T-helper 2 cell treated with Interferon-gamma antibody and Interleukin-4, amounts not matched to agents 100 ng/mL and 5 ng/mL, for 36 hours (primary cell): Measurements from ENCODE around the gene MACIR. TPM values are rescaled to one million over a fixed set of nuclear protein-coding genes. Genes with fewer than 3 reads are reported as not detected.
"Not testable (repeated sequence)": the region's sequence is repeated elsewhere in the genome, so short reads cannot be mapped to it uniquely, and the experiment has no call there.

ENCODE experiments used
- intact Hi-C: fragments of 100-400 bp; cut with micrococcal nuclease; formaldehyde crosslinking; loops from one replicate; pipeline ENCODE4 v1.15.1; 2023
- total RNA-seq: library from RNA; stranded (reverse); gene quantifications from 2 replicates; pipeline ENCODE4 v1.2.3, GENCODE V29; 2022

The MACIR gene
- total RNA-seq: 7.2 and 8.3 TPM in 2 replicates

DNA sequence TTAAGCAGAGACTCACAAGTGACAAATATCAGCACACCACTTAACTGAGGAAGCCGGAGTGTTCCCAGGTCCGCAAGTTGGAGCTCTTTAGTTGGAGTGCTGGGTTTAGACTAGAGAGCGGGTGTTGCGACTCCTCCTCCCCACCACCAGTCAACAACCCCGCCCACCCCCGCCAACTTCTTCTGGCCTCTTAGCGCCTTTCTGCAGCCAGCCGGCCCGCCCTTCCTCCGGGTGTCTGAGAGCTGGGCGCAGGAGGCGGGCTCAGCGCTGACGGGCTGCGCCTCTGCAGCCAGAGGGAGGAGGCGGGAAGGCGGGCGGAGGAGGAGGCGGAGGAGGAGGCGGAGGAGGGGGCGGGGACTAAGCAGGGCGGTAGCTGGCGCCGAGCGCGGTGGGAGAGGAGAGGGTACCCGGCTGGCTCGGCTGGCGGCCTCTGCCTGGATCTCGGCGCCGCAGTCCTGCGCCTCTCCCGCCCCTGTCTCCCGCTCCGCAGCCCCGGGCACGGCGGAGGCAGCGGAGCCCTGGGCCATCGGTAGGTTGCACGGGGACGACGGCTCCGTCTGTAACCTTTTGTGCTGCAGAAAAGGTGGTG lies at the start of gene MACIR:
MACIR (plus strand) TSS at position 396 of the 589 bp plus-strand sequence. CDS start 17,157 bp downstream, outside the sequence.
- intact Hi-C loops: loop anchor here (1.0 to 2.0 kb wide), 4 partner anchors 46 to 504 kb away; partner anchors contain the start of genes GIN1, PAM and PPIP5K2

GRCh38 chr5:103209065-103209464 lies 49.5 kb upstream of the MACIR start:
- intact Hi-C loops: no loop called here

GRCh38 chr5:103210952-103211351 lies 47.6 kb upstream of the MACIR start:
- intact Hi-C loops: loop anchor here (5.0 kb wide), 1 partner anchor 89 kb away; the partner anchor contains the start of genes GIN1 and PPIP5K2

GRCh38 chr5:103211576-103212561 lies 46.7 kb upstream of the MACIR start:
- intact Hi-C loops: loop anchor here (2.0 to 5.0 kb wide), 3 partner anchors 23 to 90 kb away; partner anchors contain the start of genes GIN1, MACIR and PPIP5K2

DNA sequence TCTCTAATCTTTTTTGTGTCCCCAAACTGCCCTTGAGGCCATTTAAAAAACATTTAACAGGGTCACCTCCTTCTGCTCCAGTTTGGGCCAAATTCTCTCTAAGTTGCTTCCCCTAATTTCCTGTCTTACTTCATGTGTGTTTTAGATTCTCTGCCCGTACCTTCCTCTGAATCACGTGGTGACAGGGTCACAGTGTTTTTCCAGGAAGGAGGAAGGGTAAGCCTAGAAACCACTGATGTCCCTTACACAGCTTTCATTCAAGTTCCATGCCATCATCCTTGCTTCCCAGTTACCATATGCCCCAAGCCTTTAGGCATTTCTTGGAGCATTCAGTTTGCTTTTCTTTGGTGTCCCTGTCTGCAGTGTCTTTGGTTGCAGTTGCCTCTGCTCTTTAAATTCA lies 42.4 kb upstream of the MACIR start:
- intact Hi-C loops: no loop called here

DNA sequence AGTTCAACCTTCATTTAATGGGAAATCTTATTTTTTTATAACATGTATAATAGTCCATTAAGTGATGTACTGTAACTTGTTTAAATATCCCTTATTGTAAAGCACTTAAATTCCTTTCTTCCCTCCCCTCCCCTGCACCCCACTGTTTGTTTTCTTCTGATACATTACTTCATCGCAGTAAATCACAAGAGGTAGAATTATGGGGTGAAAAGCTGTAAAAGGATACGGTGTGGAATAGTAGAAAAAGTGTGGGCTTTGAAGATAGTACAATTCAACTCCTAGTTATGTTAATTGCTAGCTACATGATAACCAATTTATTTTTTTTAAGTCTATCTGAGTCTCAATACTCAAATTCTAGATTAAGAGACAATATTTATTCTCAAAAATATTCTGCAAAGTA lies 41.9 kb upstream of the MACIR start:
- intact Hi-C loops: no loop called here

DNA sequence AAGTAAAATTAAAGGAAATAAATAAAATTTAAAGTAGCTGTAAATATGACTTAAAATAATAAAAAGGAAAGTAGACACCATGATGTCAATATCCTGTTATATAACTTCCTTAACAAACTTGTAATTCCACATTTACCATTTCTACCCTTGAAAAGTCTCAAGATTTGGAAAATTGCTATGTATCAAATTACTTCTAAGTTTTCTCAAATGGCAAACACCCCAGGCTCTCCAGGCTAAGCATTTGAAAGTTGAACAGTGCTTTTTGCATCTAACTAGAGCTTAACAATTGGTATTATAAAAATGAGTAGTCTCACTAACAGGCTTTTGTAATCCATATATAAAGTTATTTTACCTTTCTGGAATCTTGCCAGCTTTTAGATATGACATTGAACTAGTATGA lies 41.5 kb upstream of the MACIR start:
- intact Hi-C loops: no loop called here

- intact Hi-C loops: no loop called here
Measured at GRCh38 chr5:103218164-103218563, 40.4 kb upstream of the MACIR start.

- intact Hi-C loops: not testable (repeated sequence)
Measured at GRCh38 chr5:103219074-103219473, 39.5 kb upstream of the MACIR start.

- intact Hi-C loops: no loop called here
Measured at GRCh38 chr5:103223031-103223955, 35.3 kb upstream of the MACIR start.

DNA sequence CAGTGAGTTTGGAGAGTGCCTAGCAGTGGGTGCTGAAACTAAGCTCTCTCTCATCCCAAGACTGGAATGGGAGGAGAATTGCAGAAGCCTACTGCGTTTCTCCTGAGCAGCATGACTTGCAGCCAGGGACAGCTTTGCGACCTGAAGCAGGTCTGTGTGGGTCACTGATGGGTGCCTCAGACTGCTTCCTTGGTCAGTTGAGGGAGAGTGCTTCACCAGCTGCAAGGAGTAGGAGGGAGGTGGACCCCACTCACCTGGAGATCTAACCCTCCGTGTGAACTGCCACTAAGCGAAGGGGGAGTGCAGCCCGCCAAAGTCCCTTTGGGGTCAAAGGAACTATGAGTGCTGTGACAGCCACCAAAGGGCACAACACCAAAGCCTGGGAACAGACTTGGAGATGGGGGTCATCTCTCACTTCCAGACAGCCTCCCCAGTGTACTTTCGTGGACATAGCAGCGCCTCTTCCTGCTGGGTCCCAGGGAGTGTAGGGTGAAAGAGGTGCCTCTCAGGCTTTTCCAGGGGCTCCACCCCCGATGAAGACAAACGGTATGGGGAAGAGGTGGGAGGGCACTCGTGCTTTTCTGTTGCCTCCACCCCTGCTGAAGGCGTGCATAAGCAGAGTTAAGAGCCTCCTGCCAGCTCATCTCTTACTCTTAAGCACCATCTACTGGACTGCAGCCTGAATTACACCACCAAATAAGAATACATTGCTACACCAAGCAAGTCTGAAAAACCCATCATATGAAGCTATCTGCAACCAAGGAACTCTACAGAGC lies 34.3 kb upstream of the MACIR start:
- intact Hi-C loops: loop anchor here (1.0 to 2.0 kb wide), 4 partner anchors 85 to 688 kb away; no protein-coding TSS in a partner anchor

- intact Hi-C loops: loop anchor here (1.0 to 2.0 kb wide), 4 partner anchors 86 to 689 kb away; no protein-coding TSS in a partner anchor
Measured at GRCh38 chr5:103224894-103225246, 33.7 kb upstream of the MACIR start.

- intact Hi-C loops: no loop called here
Measured at GRCh38 chr5:103228061-103228460, 30.5 kb upstream of the MACIR start.

- intact Hi-C loops: no loop called here
Measured at GRCh38 chr5:103228588-103228987, 30.0 kb upstream of the MACIR start.

DNA sequence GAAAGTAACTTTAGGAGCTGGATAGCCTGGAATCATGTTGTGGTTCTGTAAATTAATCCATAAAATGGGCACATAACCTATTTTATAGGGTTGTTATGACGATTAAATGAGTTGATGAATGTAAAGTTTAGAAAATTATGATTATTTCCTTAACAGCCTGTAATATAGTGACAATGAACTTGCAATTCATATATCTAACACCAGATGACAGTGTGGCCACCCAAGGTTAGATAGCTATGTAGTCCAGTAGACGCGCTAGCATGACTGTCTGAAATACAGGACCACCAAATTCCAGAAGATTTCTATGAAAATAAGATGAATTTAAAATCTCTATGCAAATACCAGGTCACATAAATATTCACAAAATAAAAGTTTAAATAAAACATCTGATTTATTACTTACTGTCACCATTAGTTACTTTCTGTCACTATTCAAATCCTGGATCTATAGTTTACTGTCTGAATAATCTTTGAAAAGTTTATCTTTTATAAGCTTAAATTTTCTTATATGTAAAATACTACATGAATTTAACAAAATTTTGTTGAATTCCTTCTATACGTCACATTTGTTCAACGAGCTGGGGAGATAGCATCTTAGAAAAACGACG lies 26.1 kb upstream of the MACIR start:
- intact Hi-C loops: loop anchor here (1.0 kb wide), 1 partner anchor 243 kb away; no protein-coding TSS in a partner anchor

- intact Hi-C loops: no loop called here
Measured at GRCh38 chr5:103234239-103234975, 24.2 kb upstream of the MACIR start.

DNA sequence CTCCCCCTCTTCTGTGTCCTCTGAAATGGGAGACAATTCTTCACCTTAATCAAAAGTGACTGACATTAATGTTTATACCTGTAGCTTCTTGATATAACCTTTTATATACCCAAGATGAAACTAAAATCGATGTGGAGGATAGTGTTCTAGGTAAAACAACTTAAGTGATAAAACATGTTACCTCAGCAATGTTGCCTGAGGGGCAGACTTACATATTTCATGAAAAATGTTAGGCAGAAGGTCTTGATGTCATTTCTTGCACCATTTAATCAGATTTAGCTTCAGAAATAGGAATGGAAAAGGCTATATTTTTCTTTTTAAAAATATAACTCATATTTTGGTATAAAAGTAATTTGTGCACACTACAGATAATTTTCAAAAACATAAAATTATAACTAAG lies 22.7 kb upstream of the MACIR start:
- intact Hi-C loops: no loop called here

- intact Hi-C loops: no loop called here
Measured at GRCh38 chr5:103237778-103238177, 20.8 kb upstream of the MACIR start.

DNA sequence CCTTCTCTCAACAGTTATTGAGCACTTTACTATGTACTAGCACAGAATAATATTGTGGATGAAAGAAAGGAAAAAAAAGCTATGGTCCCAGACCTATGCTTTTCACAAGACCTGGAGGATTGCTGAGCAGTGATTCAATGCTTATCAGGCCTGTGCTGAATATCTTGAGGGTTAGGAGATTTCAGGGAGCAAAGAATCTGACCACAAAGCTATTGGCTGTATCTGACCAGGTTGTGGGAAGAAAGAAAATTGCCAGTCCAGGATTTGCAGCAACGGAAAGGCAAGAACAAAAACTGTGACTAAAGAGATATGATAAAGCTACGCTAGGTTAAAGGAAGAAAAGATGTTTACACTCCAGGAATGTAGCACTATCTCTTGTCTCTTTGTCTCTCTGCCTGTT lies 14.9 kb upstream of the MACIR start:
- intact Hi-C loops: no loop called here
